CD4-positive, alpha-beta memory T cell (primary cell): ENCODE measurements around the gene DAB2. TPM values are rescaled to one million over a fixed set of nuclear protein-coding genes. Genes with fewer than 3 reads are reported as not detected.
A peak's percentile ranks its signal among the peaks of the same experiment; 100 is the strongest.

ENCODE experiments used
- CTCF ChIA-PET: fragments of 350-600 bp; sonication (Branson Sonifier 250); formaldehyde crosslinking; loops from one replicate; lab custom pipeline; 2021; ENCODE audit warnings: inconsistent platforms; ENCODE audit not compliant: partially characterized antibody; lab: Charles Lee
- POLR2A ChIA-PET: fragments of 350-600 bp; sonication (Branson Sonifier 250); formaldehyde crosslinking; loops from one replicate; lab custom pipeline; 2021; ENCODE audit not compliant: partially characterized antibody; lab: Charles Lee
- DNase-seq, 5 donors: peaks; one replicate each; pipeline versions ENCODE4 v3.0.0 to v3.0.0-alpha.2; 2020 to 2022; ENCODE audit warnings: mixed read lengths in 1 of 5
- H3K27ac ChIP-seq: one replicate; pipeline ENCODE4 v1.7.0; 2013; ENCODE audit warnings: low read depth, low read length
- H3K27me3 ChIP-seq: 2 replicates; pipeline ENCODE4 v1.7.0; 2013; ENCODE audit warnings: mild to moderate bottlenecking, low read length, moderate library complexity; ENCODE audit not compliant: insufficient read depth
- H3K36me3 ChIP-seq: 2 replicates; pipeline ENCODE4 v1.7.0; 2013; ENCODE audit warnings: mild to moderate bottlenecking, low read length, moderate library complexity; ENCODE audit not compliant: insufficient read depth
- H3K4me1 ChIP-seq: 2 replicates; pipeline ENCODE4 v1.7.0; 2013; ENCODE audit warnings: mild to moderate bottlenecking, low read length, moderate library complexity; ENCODE audit not compliant: insufficient read depth
- H3K4me3 ChIP-seq, 2 donors: one replicate each; pipeline ENCODE4 v1.7.0; 2013; ENCODE audit warnings: low read length in 2 of 2, mild to moderate bottlenecking in 1 of 2
- H3K9me3 ChIP-seq, 2 donors: one replicate each; pipeline ENCODE4 v1.7.0; 2013; ENCODE audit warnings: low read length in 2 of 2, control low read depth in 1 of 2; ENCODE audit not compliant: control insufficient read depth in 1 of 2
- H3K27ac Mint-ChIP-seq, 7 donors: one replicate each; pipeline ENCODE4 v1.8.0; 2020 to 2021; ENCODE audit warnings: mixed read lengths in 7 of 7, mild to moderate bottlenecking in 6 of 7, inconsistent platforms in 3 of 7, moderate library complexity in 3 of 7
- H3K27me3 Mint-ChIP-seq, 2 donors: one replicate each; pipeline ENCODE4 v1.8.0; 2020 to 2021; ENCODE audit warnings: mixed read lengths in 2 of 2
- H3K36me3 Mint-ChIP-seq, 2 donors: one replicate each; pipeline ENCODE4 v1.8.0; 2020 to 2021; ENCODE audit warnings: mixed read lengths in 2 of 2, inconsistent platforms in 1 of 2, mild to moderate bottlenecking in 1 of 2
- H3K4me1 Mint-ChIP-seq, 4 donors: one replicate each; pipeline ENCODE4 v1.8.0; 2020 to 2021; ENCODE audit warnings: mixed read lengths in 4 of 4, mild to moderate bottlenecking in 1 of 4
- H3K4me3 Mint-ChIP-seq, 8 donors: one replicate each; pipeline ENCODE4 v1.8.0; 2020 to 2021; ENCODE audit warnings: mixed read lengths in 8 of 8, mild to moderate bottlenecking in 7 of 8, moderate library complexity in 6 of 8, inconsistent platforms in 3 of 8
- H3K9me3 Mint-ChIP-seq, 8 donors: one replicate each; pipeline ENCODE4 v1.8.0; 2020 to 2021; ENCODE audit warnings: mixed read lengths in 8 of 8, mild to moderate bottlenecking in 5 of 8, inconsistent platforms in 3 of 8, moderate library complexity in 1 of 8
- intact Hi-C: fragments of 100-400 bp; cut with micrococcal nuclease; formaldehyde crosslinking; loops from one replicate; pipeline ENCODE4 v1.15.1; 2023
- polyA plus RNA-seq, 2 donors: library from polyadenylated mRNA; unstranded; fragments of 300-500 nt; fragmentation: Illumina TruSeq; gene quantifications; one replicate each; pipeline ENCODE4 v1.2.3, GENCODE V29; 2021
- total RNA-seq, 2 experiments: library from RNA; stranded (reverse); gene quantifications; one replicate each; pipeline ENCODE4 v1.2.3, GENCODE V29; 2021

DAB2 gene
- total and polyA plus RNA-seq, 4 experiments from 2014 or later: 2.3 to 2.9 TPM; not detected in 2

DNA sequence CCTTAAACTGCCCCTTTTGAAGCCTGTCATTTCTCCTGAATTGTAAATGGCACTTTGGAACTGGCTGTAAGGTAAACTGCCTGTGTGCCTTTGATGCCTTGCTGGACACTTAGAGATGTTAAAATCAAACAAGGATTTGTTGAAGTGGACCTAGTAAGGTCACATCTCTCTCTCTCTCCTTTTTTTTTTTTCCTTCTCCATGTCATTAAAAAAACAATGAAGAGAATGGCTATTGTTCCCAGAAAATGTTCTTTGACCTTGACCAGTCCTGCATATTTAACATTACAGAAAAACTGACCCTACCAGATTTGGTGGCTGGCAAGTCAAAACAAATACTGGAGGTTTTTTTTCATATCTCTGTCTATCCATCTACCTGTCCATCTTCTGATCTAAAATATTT is 2.9 kb upstream of the DAB2 start:
- H3K27ac Mint-ChIP-seq: no peak overlapping the region
- intact Hi-C loops: no loop called here
- POLR2A ChIA-PET: no interaction called here

GRCh38 chr5:39427229-39427628 is 2.4 kb upstream of the DAB2 start:
- no peaks in the 10 kb centered on the region for H3K36me3 ChIP-seq
- no peak overlapping the region for H3K4me3 ChIP-seq
- no peak overlapping the region for H3K27ac Mint-ChIP-seq
- peaks cover 22 to 32% of the 10 kb centered on the region in 2 donors for H3K27me3 Mint-ChIP-seq
- no peaks in the 10 kb centered on the region for H3K36me3 Mint-ChIP-seq
- H3K9me3 Mint-ChIP-seq: no peaks in the 10 kb centered on the region
- POLR2A ChIA-PET: no interaction called here
- no peak for DNase-seq
- H3K4me1 Mint-ChIP-seq: peaks cover 0 to 13% (median 9%) of the 10 kb centered on the region in 4 donors
- no peak overlapping the region for H3K27ac ChIP-seq
- CTCF ChIA-PET: no interaction called here
- peaks cover 11% of the 10 kb centered on the region for H3K27me3 ChIP-seq
- intact Hi-C loops: no loop called here
- H3K9me3 ChIP-seq: no peaks in the 10 kb centered on the region
- H3K4me3 Mint-ChIP-seq: no peak overlapping the region
- no peaks in the 10 kb centered on the region for H3K4me1 ChIP-seq

More for the DNA sequence above, 2.9 kb upstream of the DAB2 start:
- Histone ChIP-seq H3K4me3 (no peak overlapping the region), H3K27ac (no peak overlapping the region), H3K9me3 (no peaks in the 10 kb centered on the region), H3K27me3 (peaks cover 11% of the 10 kb centered on the region), H3K4me1 (no peaks in the 10 kb centered on the region), H3K36me3 (no peaks in the 10 kb centered on the region)
- H3K27me3 Mint-ChIP-seq: peaks cover 22 to 32% of the 10 kb centered on the region in 2 donors
- peaks cover 0 to under 1% (median 0%) of the 10 kb centered on the region in 8 donors for H3K9me3 Mint-ChIP-seq
- peaks cover 0 to 13% (median 9%) of the 10 kb centered on the region in 4 donors for H3K4me1 Mint-ChIP-seq
- CTCF ChIA-PET: no interaction called here
- H3K36me3 Mint-ChIP-seq: no peaks in the 10 kb centered on the region
- no peak overlapping the region for H3K4me3 Mint-ChIP-seq
- DNase-seq: no peak

- H3K27ac Mint-ChIP-seq: no peak overlapping the region
- no peak overlapping the region for H3K4me3 ChIP-seq
- no peak for DNase-seq
- H3K27ac ChIP-seq: no peak overlapping the region
- intact Hi-C loops: no loop called here
- no peak overlapping the region for H3K4me3 Mint-ChIP-seq
- ChIA-PET CTCF (no interaction called here), POLR2A (no interaction called here)
- peaks cover 0 to 13% (median 9%) of the 10 kb centered on the region in 4 donors for H3K4me1 Mint-ChIP-seq
- no peaks in the 10 kb centered on the region for H3K9me3 Mint-ChIP-seq
- no peaks in the 10 kb centered on the region for H3K36me3 Mint-ChIP-seq
- H3K27me3 Mint-ChIP-seq: peaks cover 22 to 32% of the 10 kb centered on the region in 2 donors
- peaks cover 11% of the 10 kb centered on the region for H3K27me3 ChIP-seq
- no peaks in the 10 kb centered on the region for H3K4me1 ChIP-seq
- H3K36me3 ChIP-seq: no peaks in the 10 kb centered on the region
- no peaks in the 10 kb centered on the region for H3K9me3 ChIP-seq
Observed at GRCh38 chr5:39426746-39427105, 1.9 kb upstream of the DAB2 start.

DNA sequence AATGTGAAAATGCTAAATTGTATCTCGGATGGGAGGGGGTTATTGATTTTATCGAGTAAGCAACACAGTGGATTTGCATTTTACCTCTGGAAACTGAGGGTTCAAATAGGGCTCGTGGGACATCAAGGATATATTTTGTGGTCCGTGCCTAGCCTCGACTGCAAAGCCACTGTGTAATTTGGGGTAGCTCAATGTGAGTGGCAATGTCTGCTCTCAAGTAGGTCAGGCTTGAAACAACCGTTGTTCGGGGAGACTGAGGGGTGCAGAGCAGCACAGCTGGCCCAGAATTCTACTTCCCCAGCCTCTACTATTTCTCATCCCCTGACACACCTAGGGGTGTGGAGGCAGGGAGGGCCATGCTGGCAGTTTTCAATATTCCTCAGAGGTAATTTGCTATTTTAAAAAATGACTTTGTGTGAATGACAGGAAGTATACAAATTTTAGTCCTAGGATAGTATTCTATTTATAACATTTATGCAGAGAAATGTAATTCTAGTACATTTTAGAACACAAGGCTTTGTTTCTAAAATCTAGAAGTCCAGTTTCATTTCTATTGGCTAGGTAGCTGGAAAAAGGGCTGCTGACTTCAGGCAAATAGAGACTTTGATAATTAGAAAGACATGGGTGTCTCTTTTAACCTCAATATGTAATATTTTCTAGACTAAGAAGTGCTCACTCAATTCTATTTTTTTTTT is 1.4 kb upstream of the DAB2 start:
- Histone ChIP-seq H3K9me3 (no peaks in the 10 kb centered on the region), H3K36me3 (no peaks in the 10 kb centered on the region), H3K27ac (no peak overlapping the region), H3K27me3 (peaks cover 11% of the 10 kb centered on the region), H3K4me1 (no peaks in the 10 kb centered on the region), H3K4me3 (no peak overlapping the region)
- intact Hi-C loops: no loop called here
- POLR2A ChIA-PET: no interaction called here
- no peak for DNase-seq
- Mint-ChIP-seq H3K4me1 (peaks cover 0 to 13% (median 9%) of the 10 kb centered on the region in 4 donors), H3K9me3 (no peaks in the 10 kb centered on the region), H3K4me3 (no peak overlapping the region), H3K36me3 (no peaks in the 10 kb centered on the region), H3K27me3 (peaks cover 22 to 32% of the 10 kb centered on the region in 2 donors), H3K27ac (no peak overlapping the region)
- CTCF ChIA-PET: no interaction called here

GRCh38 chr5:39423331-39423751 is 1.4 kb downstream of the DAB2 start:
- Histone ChIP-seq H3K27ac (no peak overlapping the region), H3K9me3 (no peaks in the 10 kb centered on the region), H3K4me3 (no peak overlapping the region), H3K36me3 (no peaks in the 10 kb centered on the region), H3K4me1 (no peaks in the 10 kb centered on the region), H3K27me3 (peaks cover 11% of the 10 kb centered on the region)
- intact Hi-C loops: no loop called here
- H3K9me3 Mint-ChIP-seq: no peaks in the 10 kb centered on the region
- DNase-seq: no peak
- H3K4me1 Mint-ChIP-seq: peaks cover 2 to 13% (median 9%) of the 10 kb centered on the region in 4 donors
- ChIA-PET POLR2A (no interaction called here), CTCF (interaction anchor here (1.5 kb wide), 1 partner anchor 47 kb away, joined by 4 read pairs; no protein-coding TSS in a partner anchor)
- peaks cover 22% of the 10 kb centered on the region in 2 donors for H3K27me3 Mint-ChIP-seq
- peak overlapping the region in 4 of 8 donors; percentile 9 to 23 (median 10) for H3K4me3 Mint-ChIP-seq
- H3K36me3 Mint-ChIP-seq: no peaks in the 10 kb centered on the region
- H3K27ac Mint-ChIP-seq: no peak overlapping the region

DNA sequence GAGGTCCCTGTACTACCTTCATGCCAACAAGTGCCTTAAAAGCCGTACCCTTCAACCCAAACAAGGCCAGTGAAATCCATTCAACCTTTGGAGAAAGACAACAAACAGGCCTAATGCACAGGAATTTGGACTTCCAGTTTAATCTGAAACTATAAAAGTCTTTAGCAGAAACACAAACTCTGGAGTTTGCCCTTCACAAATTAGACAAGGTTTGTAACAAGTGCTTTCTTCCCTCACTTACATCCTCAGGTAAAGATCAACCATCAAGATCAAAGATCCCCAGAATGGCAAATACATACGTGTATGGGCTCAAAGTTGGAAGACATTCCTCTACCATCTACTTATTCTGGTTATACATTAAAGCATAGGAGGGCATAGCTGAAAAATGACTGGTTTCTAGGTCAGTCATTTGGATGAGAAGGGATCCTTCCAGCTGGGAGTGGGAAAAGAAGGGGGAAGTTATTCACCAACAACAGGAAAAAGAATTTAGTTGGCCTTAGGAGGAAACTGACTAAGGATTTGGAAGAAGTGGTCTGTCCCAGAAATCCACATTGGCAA is 2.0 kb downstream of the DAB2 start:
- peaks cover 2 to 13% (median 9%) of the 10 kb centered on the region in 4 donors for H3K4me1 Mint-ChIP-seq
- Histone ChIP-seq H3K9me3 (no peaks in the 10 kb centered on the region), H3K4me3 (no peak overlapping the region), H3K4me1 (no peaks in the 10 kb centered on the region), H3K36me3 (no peaks in the 10 kb centered on the region), H3K27ac (no peak overlapping the region), H3K27me3 (peaks cover 11% of the 10 kb centered on the region)
- no peak overlapping the region for H3K4me3 Mint-ChIP-seq
- DNase-seq: no peak
- POLR2A ChIA-PET: no interaction called here
- no peak overlapping the region for H3K27ac Mint-ChIP-seq
- intact Hi-C loops: no loop called here
- H3K36me3 Mint-ChIP-seq: no peaks in the 10 kb centered on the region
- H3K27me3 Mint-ChIP-seq: peaks cover 22% of the 10 kb centered on the region in 2 donors
- CTCF ChIA-PET: no interaction called here
- no peaks in the 10 kb centered on the region for H3K9me3 Mint-ChIP-seq

GRCh38 chr5:39422036-39422606 is 2.7 kb downstream of the DAB2 start:
- ChIA-PET POLR2A (no interaction called here), CTCF (no interaction called here)
- Histone ChIP-seq H3K4me1 (no peaks in the 10 kb centered on the region), H3K4me3 (no peak overlapping the region), H3K9me3 (no peaks in the 10 kb centered on the region), H3K27me3 (peaks cover 11% of the 10 kb centered on the region), H3K36me3 (no peaks in the 10 kb centered on the region), H3K27ac (no peak overlapping the region)
- intact Hi-C loops: no loop called here
- peaks cover 20 to 21% of the 10 kb centered on the region in 2 donors for H3K27me3 Mint-ChIP-seq
- no peaks in the 10 kb centered on the region for H3K36me3 Mint-ChIP-seq
- H3K27ac Mint-ChIP-seq: no peak overlapping the region
- no peak for DNase-seq
- no peak overlapping the region for H3K4me3 Mint-ChIP-seq
- no peaks in the 10 kb centered on the region for H3K9me3 Mint-ChIP-seq
- peaks cover 2 to 13% (median 9%) of the 10 kb centered on the region in 4 donors for H3K4me1 Mint-ChIP-seq
